Activated naive CD4-positive, alpha-beta T cell (primary cell): ENCODE results near the gene SLC35B3.
"Not testable (repeated sequence)": the region's sequence is repeated elsewhere in the genome, so short reads cannot be mapped to it uniquely, and the experiment has no call there.

Experiments
- DNase-seq, 4 experiments: peaks; one replicate each; lab custom pipeline; 2025; lab: John Stamatoyannopoulos, UW

SLC35B3 gene

DNA sequence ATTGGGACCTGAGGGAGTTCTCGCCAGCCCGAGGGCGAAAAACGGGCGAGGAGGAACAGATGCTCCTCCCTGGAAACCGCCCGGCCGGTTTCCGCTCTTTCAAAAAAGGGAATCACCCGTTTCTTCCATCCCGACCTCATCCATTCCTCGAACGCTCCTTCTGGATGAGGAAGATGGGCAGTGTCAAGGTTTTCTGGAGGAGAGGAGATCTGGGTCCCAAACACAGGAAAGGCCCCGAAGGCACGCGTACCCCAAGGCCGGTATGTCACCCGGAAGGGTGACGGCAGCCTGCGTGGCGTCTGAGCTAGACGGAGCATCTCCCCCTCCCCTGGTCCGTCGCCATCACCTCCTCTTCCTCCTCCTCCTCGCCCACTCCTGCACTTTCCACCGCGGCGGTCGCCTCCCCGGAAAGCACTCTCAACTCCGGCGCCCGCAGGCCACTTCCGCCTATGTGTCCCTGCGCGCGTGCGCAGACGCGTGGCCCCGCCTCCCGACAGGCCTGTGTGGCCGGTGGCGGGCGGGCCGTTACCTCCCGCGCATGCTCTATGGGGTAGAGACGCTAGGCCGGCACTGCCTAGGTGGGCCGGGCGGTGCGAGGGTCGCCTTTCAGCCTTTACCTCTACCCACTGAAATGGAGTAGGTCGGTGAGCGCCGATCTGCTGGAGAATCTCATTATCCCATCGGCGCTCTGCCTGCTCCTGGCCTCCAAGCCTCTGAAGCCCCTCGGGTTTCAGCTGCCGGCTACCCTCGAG, at the start of gene SLC35B3:
TSS of gene SLC35B3 (minus strand) at position 453 of the 752 bp plus-strand sequence.
- DNase-seq: peak; percentile 94 to 99 (median 96)

DNA sequence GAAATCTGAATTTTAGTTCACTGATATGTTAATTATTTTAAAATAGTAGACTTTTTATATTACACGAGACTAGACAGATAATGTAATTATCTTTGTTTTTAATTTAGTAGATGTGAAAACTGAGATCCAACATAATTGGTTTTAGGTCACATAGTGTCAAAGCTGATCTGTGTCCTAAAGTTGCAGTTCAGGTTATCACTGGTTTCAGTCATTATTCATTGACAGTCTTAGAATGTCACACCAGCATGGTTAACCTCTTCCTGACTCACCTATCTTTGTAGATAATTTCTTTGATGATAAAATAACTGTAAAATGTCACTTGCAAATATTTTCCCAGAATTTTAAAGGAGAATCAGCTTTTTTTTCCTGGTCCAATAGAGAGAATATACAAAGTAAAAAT, 48.3 kb upstream of the SLC35B3 start:
- no peak for DNase-seq

DNA sequence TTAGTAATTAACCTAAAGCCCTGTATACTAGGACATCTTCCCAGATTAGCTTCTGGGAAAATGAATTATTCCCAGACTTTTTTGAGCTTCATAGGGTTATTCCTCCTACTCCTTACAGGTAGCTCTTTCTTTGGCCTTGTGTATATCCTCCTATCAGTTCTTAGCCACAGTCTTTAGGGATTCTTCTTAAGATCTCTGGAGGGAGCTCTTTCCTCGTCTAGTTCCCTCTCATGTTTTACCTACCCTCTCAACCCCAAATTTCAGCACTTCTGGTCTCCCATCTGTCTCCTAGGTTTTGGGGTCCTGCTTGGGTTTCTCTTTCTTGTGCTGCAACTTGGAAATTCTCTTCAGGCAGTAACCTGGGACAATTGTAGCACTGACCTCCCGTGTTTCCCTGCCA, 46.4 kb upstream of the SLC35B3 start:
- no peak for DNase-seq

DNA sequence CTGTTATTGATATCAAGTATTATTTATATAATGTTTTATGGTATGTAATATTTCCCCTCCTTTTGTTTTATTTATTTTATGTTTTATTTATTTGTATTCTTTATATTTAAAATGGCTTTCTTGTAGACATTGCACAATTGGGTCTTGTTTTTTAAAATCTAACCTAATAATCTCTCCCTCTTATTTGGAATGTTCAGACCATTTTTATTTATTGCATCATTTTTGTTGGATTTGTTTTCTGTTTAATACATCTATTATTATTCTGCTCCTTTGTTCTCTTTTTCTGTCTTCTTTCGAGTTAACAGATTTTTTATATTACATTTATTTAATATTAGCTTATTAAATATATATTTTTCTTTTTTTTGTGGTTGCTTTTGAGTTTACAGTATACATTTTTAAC, 43.1 kb upstream of the SLC35B3 start:
- DNase-seq: no peak

DNA sequence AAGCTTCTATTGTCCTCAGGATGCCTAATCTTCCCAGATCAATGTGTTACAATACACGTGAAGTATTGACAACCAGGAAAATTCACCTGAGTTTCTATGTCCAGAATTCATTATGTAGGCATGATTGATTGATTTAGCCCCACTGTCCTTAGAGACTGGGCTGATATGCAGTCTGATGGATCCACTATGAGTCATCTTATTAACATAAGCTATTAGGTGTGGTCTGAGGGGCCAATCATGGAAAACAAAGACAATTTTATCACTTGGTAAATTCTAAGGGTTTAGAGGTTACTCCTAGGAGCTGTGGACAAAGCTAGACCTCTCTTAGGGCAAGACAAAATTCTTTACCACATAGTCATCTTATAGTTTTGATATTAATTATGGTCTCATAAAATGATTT, 41.3 kb upstream of the SLC35B3 start:
- DNase-seq: no peak

DNA sequence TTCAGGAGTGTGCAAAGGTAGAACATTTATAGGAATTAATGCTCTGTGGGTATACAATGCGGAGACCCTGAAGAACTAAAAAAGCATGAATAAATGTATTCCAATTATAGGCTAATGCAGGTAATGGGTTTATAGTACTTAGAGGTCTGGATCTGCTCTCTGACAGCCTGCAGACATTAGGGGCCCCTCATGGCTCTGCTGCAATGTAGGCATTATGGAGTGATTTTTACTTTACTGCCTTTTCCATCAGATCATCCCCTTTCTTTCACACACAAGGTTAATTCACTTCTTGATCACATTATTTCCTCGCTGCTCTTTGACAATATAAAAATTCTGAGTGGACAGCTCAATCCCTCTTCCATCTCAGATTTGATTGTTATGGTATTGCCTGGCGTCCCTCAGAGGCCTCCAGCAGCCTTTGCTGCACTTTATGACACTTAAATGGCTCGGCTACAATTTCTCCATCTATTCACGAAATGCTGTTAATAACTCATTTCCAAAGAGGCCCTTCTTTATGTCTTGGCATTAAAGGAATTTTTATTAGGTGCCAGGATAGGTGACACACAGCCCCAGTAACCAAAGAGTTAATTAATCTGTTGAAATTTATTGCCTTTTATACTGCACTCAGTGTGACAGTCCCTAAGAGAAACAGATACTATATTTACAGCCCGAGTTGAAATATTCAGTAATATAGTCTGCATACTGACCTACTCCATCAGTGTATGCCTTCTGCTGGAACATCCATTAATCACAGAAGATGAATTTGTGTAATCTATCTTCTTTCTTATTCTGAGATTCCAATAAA, 33.4 kb upstream of the SLC35B3 start:
- no peak for DNase-seq

DNA sequence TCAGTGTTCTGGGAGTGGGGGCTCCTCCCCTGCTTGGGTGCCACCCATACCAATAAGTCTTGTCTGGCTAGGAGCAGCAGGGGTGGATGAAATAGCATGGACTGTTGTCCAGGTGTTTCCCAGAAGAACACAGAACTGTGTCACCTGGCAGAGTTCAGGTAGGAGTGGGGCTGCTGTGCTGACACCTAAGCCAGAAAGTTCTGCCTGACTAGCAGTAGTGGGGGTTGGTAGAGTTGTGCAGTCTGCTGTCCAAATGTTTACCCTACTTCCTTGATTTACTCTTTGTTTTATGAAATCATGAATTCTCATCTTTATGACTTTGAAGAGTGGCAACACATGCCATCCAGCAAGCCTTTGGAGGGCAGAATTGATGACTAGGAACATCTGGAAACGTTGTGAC, 27.3 kb upstream of the SLC35B3 start:
- DNase-seq: no peak

DNA sequence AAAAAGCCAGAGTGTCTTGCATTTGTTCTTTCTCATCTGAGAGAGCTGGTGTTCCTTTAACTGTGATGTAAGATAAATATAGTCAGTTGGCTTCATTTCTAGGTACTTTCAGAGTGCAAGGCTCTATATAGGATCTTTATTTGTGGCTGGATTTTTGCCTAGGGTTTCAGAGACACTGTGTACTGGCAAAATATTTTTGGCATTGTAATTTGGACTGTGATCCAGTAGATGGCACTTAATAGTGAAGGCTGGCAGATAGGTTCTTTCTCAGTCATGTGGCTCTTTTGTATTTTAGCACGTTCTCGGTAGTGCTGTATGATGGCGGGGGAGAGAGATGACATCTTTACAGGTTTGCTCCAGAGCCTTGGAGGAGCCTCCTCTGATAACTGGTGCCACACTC, 26.8 kb upstream of the SLC35B3 start:
- no peak for DNase-seq

DNA sequence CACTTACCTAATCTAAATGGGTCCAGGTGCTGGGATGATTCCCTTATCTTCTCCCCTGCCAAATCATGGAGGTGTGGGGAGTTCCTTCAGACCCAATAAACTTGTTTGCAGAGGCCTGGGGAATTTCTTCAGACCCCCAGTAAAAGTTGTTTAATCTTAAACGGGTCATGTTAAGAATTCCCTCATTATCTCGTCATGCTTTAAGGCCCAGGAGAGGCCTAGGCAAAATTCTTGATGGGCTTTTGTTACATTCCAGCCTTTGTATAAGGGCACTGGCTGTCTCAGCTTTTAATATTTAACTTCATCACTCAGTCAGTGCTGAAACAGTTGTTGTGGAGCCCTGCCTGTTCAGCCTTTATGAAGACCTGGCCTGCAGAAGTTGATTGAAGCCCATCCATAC, 11.0 kb upstream of the SLC35B3 start:
- DNase-seq: no peak

DNA sequence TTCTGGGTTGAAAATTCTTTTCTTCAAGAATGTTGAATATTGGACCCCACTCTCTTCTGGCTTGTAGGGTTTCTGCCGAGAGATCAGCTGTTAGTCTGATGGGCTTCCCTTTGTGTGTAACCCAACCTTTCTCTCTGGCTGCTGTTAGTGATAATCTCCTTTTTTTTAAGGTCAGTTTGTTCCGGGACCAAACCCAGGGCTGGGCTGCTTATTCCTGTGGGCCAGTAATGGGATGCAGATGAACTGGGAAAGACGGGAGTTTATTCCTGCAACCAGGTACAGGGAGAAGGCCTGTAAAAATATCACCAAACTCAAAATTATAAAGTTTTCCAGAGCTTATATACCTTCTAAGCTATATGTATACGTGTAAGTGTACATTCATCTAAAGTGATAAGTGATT, 10.6 kb upstream of the SLC35B3 start:
- DNase-seq: not testable (repeated sequence)

DNA sequence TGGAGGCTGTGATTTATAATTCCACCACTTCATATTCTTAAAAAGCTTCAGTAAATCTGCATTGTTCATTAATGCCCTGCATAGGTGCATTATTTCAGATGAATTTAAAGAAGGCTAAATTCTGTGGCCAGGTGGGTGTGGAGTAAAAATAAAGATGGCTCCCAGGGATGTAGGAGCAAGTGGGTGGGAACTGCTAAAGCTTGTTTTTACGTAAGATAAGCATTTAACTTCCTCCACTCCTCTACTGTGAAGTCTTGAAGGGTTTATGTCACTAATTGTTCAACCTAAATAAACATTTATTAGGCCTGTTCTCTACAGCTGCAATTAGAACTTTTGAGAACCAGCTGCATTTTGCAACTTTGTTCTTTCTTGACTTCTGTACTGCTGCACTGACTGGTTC, 6.8 kb upstream of the SLC35B3 start:
- no peak for DNase-seq

DNA sequence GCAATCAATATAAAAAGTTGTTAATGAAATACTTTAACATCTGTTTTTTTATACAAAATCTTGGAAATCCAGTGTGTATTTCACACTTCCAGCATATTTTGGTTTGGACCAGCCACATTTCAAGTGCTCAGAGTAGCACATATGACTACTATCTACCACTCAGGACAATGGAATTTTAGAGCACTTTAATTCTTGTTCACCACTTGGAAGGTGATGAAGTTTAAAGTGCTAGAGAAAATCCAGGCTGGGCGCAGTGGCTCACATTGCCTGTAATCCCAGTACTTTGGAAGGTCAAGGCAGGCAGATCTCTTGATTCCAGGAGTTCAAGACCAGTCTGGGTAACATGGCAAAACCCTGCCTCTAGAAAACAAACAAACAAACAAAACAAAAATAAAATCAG, 6.1 kb upstream of the SLC35B3 start:
- DNase-seq: no peak

DNA sequence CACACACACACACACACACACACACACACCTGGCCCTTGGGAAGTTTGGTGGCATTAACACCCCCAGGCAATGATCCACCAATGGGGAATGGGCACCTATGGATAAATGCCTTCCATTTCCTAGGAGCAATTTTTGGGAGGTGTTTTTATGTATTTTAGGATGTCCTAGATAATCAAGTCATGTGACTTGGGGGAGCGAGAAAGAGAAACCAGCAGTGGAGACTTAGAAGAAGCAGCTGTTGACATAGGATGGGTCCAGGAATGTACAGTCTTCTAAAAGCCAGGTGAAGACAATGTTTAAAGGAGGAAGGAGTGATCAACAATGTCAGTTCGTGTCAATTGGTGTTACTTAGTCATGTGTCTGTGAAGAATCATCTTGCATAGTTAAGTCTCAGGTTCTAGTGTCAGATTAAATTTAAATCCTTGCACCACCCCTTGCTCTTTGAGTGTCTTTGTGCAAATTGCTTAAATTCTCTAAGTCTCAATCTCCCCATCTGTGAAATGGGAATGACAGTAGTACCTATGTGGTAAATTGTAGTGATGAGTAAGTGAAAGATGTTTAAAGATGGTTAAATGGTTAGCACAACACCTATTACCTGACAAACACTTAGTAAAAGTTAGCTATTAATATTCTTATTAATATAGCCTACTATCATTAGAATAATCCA, 4.4 kb upstream of the SLC35B3 start:
- DNase-seq: no peak

DNA sequence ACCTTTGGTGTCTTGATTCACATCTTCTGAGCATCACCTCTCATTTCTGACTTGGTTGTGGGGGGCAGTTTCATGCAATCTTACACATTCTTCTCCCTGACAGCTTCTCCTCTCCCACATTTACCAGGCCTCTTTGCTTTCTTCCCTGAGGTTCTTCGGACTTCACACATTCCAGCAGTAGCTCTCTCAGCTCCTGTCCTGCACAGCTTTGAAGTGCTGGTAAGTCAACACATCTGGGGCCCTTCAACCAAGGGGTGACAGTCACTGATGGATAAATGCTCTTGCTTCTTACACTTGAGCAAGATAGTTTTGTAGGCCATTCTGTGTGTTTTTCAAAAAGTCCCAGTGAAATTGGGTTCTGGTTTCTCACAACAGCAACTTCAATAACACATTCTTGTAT, 2.5 kb upstream of the SLC35B3 start:
- DNase-seq: no peak

DNA sequence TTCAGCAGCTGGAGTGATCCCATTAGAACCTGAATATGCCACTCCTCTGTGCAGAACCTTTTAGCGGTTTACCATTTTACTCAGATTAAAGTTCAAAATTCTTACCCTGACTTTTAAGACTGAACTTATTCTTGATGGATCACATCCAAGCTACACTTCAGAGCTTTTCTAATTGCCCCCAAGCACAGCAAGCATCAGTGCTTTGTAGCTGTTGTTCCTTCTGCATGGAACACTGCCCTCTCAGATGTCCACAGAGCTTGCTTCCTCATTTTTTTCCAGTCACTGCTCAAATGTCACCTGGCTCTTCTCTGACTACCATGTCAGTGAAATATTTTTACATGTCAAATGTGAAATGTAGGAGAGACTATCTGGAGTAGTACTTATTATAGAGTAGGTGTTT, 1.6 kb upstream of the SLC35B3 start:
- DNase-seq: no peak

DNA sequence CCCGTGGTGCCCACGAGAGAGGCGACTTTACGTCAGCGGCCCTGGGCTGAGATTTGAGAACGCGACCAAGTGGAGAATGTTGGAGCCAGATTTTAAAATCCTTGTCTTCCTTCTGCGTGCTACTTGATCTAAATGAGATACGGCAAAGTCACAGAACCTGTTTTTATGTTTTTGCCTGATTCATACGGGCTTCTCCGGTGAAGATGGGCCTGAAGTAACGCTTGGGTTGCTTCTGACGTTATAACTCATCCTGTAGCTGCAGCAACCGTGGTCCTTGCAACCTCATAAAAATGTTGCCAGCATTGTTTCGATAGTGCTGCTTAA, 462 bp upstream of the SLC35B3 start:
- peak in 1 of 4 experiments; percentile 4 for DNase-seq

DNA sequence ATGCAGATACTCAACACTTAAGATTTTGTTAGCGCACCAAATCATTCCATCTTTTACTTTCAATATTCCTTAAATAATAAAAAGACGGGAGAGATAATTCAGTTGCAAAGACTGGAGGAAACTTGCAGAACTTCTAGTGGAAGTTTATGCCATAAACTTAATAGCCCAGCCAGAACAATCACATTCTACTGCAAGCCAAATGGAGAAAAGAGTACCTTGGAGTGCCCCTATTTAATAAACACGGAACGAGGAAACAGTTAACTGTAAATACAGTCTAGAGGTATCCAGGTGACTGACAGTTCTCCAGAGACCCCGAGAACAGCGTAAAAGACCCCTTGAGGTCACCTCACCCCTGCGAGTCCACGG, 635 bp downstream of the SLC35B3 start:
- no peak for DNase-seq

DNA sequence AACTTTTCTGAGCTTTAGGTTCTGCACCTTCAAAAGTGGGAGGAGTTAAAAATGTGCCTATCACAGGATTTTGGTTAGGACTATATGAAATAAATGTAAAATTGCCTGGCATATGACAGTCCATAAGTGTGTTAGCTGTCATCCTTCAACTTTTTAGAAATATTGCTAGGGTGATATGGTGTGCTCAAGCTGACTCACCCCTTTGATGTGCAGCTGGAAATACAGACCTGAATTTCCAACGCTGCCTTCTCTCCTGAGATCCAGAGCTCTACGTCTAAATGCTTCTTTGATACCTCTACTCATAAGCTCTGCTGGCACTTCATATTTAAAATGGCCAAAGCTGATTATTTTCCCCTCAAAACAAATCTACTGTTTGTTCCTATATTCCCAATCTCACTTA, 2.7 kb downstream of the SLC35B3 start:
- no peak for DNase-seq

DNA sequence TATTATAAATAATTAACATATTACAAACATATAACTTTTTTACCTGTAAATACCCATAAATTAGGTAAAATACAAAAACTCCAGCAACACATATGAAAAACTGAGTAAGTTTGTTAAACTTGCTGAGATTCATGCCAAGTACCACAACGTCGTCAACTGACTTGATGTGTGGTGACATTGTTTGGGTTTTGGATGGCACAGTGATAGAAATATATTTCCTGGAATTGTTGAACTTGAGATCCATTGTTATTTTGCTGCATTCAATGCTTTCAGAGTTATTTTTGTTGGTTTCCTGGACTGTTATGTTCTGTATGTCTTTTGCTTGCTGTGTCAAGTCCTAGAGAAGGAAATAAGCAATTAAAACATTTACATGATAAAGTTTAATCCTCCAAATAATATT, 5.5 kb downstream of the SLC35B3 start:
- no peak for DNase-seq

DNA sequence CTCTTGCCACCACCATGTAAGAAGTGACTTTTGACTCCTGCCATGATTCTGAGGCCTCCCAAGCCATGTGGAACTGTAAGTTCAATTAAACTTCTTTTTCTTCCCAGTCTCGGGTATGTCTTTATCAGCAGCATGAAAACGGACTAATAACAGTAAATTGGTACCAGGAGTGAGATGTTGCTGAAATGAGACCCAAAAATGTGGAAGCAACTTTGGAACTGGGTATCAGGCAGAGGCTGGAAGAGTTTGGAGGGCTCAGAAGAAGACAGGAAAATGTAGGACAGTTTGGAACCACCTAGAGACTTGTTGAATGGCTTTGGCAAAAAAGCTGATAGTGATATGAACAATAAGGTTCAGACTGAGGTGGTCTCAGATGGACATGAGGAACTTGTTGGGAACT, 8.8 kb downstream of the SLC35B3 start:
- DNase-seq: not testable (repeated sequence)

DNA sequence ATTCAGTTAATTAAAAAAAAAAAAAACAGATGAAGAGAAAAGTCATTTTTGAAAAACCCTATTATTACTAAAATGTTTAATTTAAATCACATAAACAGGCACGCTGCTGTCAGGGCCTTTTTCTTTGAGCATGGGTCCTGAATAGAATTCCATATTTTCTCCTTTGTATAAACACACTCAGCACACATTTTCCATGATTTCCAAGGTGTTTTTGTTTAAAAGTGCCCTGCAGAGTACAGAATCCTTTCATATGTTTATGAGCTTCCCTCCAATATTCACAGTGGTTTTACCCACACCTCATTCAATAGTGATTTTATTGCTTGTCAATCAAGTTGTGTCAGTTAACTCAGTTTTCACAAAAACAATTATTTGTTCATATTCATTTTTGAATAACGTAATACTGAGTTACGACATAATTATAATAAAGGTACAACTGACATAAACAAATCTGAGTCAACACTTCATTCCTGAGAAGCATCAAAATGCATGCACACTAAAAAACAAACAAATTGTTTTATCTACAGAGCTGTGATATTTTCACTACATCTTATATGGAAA, 15.2 kb downstream of the SLC35B3 start:
- no peak for DNase-seq

DNA sequence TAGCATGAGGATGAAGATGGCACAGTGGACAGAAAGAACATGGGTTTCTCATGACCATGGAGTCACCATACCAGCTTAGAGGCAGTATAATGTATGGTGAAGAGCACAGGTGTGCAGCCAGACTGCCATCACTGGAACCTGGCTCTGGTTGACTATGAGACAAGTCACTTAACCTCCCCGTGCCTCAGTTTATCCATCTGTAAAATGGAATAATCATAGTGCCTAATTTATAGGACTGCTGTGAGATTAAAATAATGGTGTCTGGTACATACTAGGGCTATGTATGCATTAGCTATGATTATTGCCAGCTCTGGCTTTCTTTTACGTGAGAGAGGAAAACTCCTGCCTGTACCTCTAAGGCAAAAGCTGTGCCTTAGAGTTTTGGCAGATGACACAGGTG, 19.4 kb downstream of the SLC35B3 start:
- no peak for DNase-seq

DNA sequence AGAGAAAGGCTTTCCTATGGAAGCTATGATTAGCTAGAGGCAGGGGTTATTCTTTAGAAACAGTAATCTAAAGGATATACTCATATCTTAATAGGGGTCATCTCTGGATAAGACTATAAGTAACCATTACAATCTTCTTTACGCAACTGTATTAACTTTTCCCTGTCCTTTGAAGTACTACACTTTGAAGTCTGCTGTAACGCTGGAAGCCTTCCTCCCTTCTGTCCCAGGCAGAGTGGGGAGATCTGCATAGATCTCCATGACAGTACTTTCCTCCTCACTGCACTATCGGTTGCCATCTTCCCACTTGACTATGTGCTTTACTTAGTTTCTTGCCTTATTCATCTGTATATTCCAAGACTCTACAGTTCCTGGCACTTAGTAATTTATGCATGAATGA, 20.1 kb downstream of the SLC35B3 start:
- DNase-seq: no peak
